Mammary epithelial cell (primary cell): ENCODE data around the gene CANT1.

Experiments used
- CTCF ChIP-seq, 2 donors: IDR thresholded peaks in 1 of 2; conservative IDR thresholded peaks in 1 of 2; 2 replicates each; pipeline ENCODE4 v1.5.1; 2011 to 2012; ENCODE audit warnings: inconsistent platforms in 2 of 2, low read length in 2 of 2, mild to moderate bottlenecking in 2 of 2, control low read depth in 1 of 2, low read depth in 1 of 2; ENCODE audit not compliant: insufficient read depth in 1 of 2; ENCODE audit errors: extremely low read depth in 1 of 2
- EZH2 ChIP-seq: IDR thresholded peaks from 2 replicates; pipeline ENCODE4 v1.6.1; 2012; ENCODE audit warnings: low read length, inconsistent platforms, borderline replicate concordance

GRCh38 chr17:79033741-79034501 is 24.4 kb upstream of the CANT1 start:
- TF ChIP-seq CTCF (conservative IDR thresholded peaks at IDR 0.05 in 1 of 2, IDR thresholded peaks at IDR 0.05 in 1 of 2; ENCODE audit: extremely low read depth in 1 of 2, insufficient read depth in 1 of 2, low read depth in 1 of 2, low read length in 2 of 2) = no peak
- no peak for TF ChIP-seq EZH2
